HG03095 (cell line): ENCODE measurements around the gene NUCB2.

Source experiments
- ATAC-seq: cut with Tn5 transposase; IDR thresholded peaks from one replicate; pipeline ENCODE4 v1.9.1; 2021; ENCODE audit warnings: moderate library complexity; ENCODE audit not compliant: unreplicated experiment

NUCB2 gene

GRCh38 chr11:17379383-17380180 is 103.0 kb downstream of the NUCB2 start:
- ATAC-seq: no peak

GRCh38 chr11:17381156-17381555 is 104.6 kb downstream of the NUCB2 start:
- no peak for ATAC-seq
